Uterus (tissue), 4 donors: ENCODE data around the gene ALDH8A1. TPM values are rescaled to one million over a fixed set of nuclear protein-coding genes. Genes with fewer than 3 reads are reported as not detected.

Source experiments
- DNase-seq, 2 donors: peaks; one replicate each; pipeline ENCODE4 v3.0.0-alpha.2; 2019 to 2020
- H3K27ac ChIP-seq, 2 donors: fragments of 200-600 bp; sonication (generic); 1 replicate in 1 of 2; 2 replicates in 1 of 2; pipeline ENCODE4 v1.5.1; 2016 to 2018
- H3K27me3 ChIP-seq, 2 donors: fragments of 200-600 bp; sonication (generic); one replicate each; pipeline ENCODE4 v1.5.1; 2018 to 2019; ENCODE audit warnings: control low read depth in 1 of 2
- H3K36me3 ChIP-seq, 2 donors: fragments of 200-600 bp; sonication (generic); one replicate each; pipeline ENCODE4 v1.5.1; 2019; ENCODE audit warnings: control low read depth in 1 of 2
- H3K4me1 ChIP-seq, 2 donors: fragments of 200-600 bp; sonication (generic); one replicate each; pipeline ENCODE4 v1.5.1; 2018 to 2019; ENCODE audit warnings: control low read depth in 1 of 2
- H3K4me3 ChIP-seq, 2 donors: fragments of 200-600 bp; sonication (generic); 1 replicate in 1 of 2; 2 replicates in 1 of 2; pipeline ENCODE4 v1.5.1; 2018 to 2019; ENCODE audit warnings: mild to moderate bottlenecking in 1 of 2
- H3K9me3 ChIP-seq, 2 donors: fragments of 200-600 bp; sonication (generic); one replicate each; pipeline ENCODE4 v1.5.1; 2019; ENCODE audit warnings: control low read depth in 1 of 2
- POLR2A ChIP-seq, 2 donors: fragments of 450-650 bp; IDR thresholded peaks; one replicate each; pipeline ENCODE4 v1.6.1; 2016; ENCODE audit warnings: antibody characterized with exemption in 2 of 2, mild to moderate bottlenecking in 1 of 2, moderate library complexity in 1 of 2
- intact Hi-C: fragments of 100-400 bp; cut with DNase I; formaldehyde crosslinking; loops from one replicate; pipeline ENCODE4 v1.15.1; 2023; ENCODE audit warnings: low total_unique reads
- total RNA-seq, 4 donors: library from RNA; depleted of rRNA in 3 of 4; stranded (reverse); fragments of >200 nt in 3 of 4; gene quantifications; one replicate each; pipeline versions ENCODE4 v1.1.0 to v1.2.4, GENCODE V29; 2014 to 2023
- TF ChIP-seq, protein P1 (sequence below), 4 experiments: fragments of 200-600 bp in 2 of 4; fragments of 450-650 bp in 2 of 4; sonication (generic) in 2 of 4; IDR thresholded peaks; one replicate each; pipeline ENCODE4 v1.5.1; 2016 to 2019; ENCODE audit warnings: antibody characterized with exemption in 4 of 4, mild to moderate bottlenecking in 2 of 4, moderate library complexity in 1 of 4
- donor health status: DM: yes; HTN: yes; CAD: no.

ALDH8A1 gene
- total RNA-seq, 4 donors from 2014 or later = 0.55 to 1.4 TPM; not detected in 2

DNA sequence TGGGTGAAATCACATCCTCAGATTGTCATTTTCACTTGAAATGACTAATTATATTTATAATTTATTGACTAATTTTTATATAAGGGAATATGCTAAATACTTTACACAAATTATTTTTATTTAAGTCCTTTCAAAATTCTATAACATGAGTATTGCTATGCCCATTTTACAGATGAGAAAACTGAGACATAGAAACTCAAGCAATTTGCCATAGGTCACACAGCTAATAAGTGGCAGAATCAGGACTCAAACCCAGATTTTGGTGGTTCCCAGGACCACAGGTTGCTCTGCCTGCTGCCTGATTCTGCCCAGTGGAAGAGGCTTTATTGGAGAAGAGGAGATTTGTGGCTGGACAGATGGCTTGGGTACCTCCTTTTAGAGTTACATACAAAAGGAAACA is 4.9 kb downstream of the ALDH8A1 start:
- no peak for TF ChIP-seq POLR2A (IDR thresholded peaks at IDR 0.05)
- TF ChIP-seq, protein P1, sequence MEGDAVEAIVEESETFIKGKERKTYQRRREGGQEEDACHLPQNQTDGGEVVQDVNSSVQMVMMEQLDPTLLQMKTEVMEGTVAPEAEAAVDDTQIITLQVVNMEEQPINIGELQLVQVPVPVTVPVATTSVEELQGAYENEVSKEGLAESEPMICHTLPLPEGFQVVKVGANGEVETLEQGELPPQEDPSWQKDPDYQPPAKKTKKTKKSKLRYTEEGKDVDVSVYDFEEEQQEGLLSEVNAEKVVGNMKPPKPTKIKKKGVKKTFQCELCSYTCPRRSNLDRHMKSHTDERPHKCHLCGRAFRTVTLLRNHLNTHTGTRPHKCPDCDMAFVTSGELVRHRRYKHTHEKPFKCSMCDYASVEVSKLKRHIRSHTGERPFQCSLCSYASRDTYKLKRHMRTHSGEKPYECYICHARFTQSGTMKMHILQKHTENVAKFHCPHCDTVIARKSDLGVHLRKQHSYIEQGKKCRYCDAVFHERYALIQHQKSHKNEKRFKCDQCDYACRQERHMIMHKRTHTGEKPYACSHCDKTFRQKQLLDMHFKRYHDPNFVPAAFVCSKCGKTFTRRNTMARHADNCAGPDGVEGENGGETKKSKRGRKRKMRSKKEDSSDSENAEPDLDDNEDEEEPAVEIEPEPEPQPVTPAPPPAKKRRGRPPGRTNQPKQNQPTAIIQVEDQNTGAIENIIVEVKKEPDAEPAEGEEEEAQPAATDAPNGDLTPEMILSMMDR (IDR thresholded peaks at IDR 0.05) = no peak
- H3K9me3 ChIP-seq = no peaks in the 10 kb centered on the region
- H3K36me3 ChIP-seq = no peaks in the 10 kb centered on the region
- no peaks in the 10 kb centered on the region for H3K4me1 ChIP-seq
- H3K27ac ChIP-seq = no peak overlapping the region
- DNase-seq = no peak
- H3K4me3 ChIP-seq = no peak overlapping the region
- no peaks in the 10 kb centered on the region for H3K27me3 ChIP-seq
- intact Hi-C loops = loop anchor here (10.0 kb wide), 1 partner anchor 770 kb away; no protein-coding TSS in a partner anchor

DNA sequence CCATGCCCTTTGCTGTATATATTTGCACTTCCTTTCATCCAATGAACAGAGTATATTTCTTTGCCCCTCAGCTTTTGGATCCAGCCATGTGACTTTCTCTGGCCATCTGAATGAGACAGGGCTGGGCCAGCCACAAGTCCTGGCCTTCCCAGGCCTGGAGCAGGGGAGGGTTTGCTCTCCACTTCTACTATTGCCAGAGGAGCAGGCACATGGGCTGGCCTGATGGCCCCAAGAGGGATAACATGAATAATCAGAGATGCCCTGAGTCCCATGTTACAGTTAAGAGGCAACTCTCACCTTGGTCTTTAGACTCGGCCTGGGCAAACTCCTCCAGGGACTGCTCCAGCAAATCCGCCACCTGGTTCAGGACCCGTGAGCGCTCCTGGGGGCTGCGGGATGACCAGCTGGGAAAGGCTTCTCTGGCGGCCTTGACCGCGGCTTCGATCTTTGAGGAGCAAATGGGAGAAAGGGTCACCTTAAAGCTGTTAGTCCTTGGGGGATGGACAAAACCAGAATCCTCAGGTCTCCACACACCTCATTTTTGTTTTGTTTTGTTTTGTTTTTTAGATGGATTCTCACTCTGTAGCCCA is 6.3 kb downstream of the ALDH8A1 start:
- no peaks in the 10 kb centered on the region for H3K36me3 ChIP-seq
- no peaks in the 10 kb centered on the region for H3K27me3 ChIP-seq
- H3K4me1 ChIP-seq = no peaks in the 10 kb centered on the region
- no peak for TF ChIP-seq POLR2A (IDR thresholded peaks at IDR 0.05)
- TF ChIP-seq, protein P1 (IDR thresholded peaks at IDR 0.05) = no peak
- H3K9me3 ChIP-seq = no peaks in the 10 kb centered on the region
- no peak overlapping the region for H3K4me3 ChIP-seq
- no peak overlapping the region for H3K27ac ChIP-seq
- no peak for DNase-seq
- intact Hi-C loops = loop anchor here (10.0 kb wide), 1 partner anchor 769 kb away; no protein-coding TSS in a partner anchor

DNA sequence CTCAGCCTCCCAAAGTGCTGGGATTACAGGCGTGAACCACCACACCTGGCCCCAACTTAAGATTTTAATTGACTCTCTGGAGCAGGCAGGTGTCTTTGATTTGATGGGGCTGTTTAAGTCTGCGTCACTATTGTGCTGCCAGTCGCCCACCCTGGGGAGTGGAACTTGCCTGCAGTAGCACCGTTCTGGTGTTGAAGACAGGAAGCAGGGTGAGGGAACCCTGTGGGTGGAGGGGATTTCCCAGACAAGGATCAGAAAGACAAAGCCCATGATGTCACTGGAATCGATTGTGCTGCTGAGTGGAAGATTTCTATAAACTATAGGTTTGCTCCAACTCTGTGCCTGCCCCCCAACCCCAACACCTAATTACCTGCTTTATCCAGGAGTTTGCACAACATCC is 11.0 kb downstream of the ALDH8A1 start:
- Histone ChIP-seq H3K27ac (no peak overlapping the region), H3K9me3 (no peaks in the 10 kb centered on the region), H3K36me3 (no peaks in the 10 kb centered on the region), H3K4me1 (peaks cover 0 to 5% of the 10 kb centered on the region in 2 donors), H3K4me3 (no peak overlapping the region), H3K27me3 (no peaks in the 10 kb centered on the region)
- TF ChIP-seq POLR2A (IDR thresholded peaks at IDR 0.05) = no peak
- TF ChIP-seq, protein P1 (IDR thresholded peaks at IDR 0.05) = no peak
- intact Hi-C loops = no loop called here
- no peak for DNase-seq

DNA sequence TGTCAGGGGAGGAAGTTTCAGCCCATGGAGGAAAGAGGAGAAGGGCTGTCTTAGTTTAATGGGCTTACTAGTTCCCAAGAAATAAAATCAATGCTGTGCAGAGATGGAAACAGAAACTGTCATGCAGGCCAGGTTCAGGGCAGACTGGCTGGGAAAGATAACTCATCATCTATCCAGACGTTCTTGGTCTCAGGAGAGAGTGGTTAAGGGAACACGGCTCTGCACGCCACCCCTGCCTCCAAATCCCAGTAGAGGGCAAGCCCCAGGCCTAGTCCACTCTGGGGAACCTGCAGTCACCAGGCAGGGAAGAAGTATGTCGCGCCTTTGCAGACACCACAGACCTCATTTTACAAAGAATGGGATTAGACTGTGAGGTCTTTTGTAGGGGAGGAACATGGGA is 12.5 kb downstream of the ALDH8A1 start:
- H3K27me3 ChIP-seq = no peaks in the 10 kb centered on the region
- no peak for DNase-seq
- no peaks in the 10 kb centered on the region for H3K36me3 ChIP-seq
- H3K27ac ChIP-seq = no peak overlapping the region
- TF ChIP-seq POLR2A (IDR thresholded peaks at IDR 0.05) = no peak
- TF ChIP-seq, protein P1 (IDR thresholded peaks at IDR 0.05) = no peak
- no peak overlapping the region for H3K4me3 ChIP-seq
- intact Hi-C loops = no loop called here
- no peaks in the 10 kb centered on the region for H3K9me3 ChIP-seq
- H3K4me1 ChIP-seq = peaks cover 0 to 5% of the 10 kb centered on the region in 2 donors

DNA sequence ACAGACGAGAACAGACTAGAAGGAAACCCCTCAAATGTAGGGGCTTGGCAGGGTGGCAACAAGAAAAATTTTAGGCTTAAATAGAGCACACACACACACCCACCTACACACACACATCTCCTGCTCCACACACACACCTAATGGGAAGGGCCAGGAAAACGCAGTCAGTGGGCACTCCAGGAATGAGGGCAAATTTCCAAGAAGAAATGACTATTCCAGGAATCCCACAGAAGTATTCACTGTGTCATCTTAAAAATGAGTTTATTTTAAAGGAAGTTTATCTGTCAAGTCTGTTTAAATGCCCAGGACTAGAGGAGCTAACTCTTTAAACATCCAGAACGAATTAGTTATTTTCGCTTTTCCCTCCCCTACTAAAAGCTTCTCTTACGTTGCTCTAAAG is 13.0 kb downstream of the ALDH8A1 start:
- intact Hi-C loops = no loop called here
- no peak overlapping the region for H3K27ac ChIP-seq

More for the DNA sequence above, 13.0 kb downstream of the ALDH8A1 start:
- no peak for DNase-seq
- no peaks in the 10 kb centered on the region for H3K27me3 ChIP-seq
- peaks cover 0 to 5% of the 10 kb centered on the region in 2 donors for H3K4me1 ChIP-seq
- no peak overlapping the region for H3K4me3 ChIP-seq
- no peaks in the 10 kb centered on the region for H3K9me3 ChIP-seq
- H3K36me3 ChIP-seq = no peaks in the 10 kb centered on the region
- no peak for TF ChIP-seq POLR2A (IDR thresholded peaks at IDR 0.05)
- TF ChIP-seq, protein P1 (IDR thresholded peaks at IDR 0.05) = no peak
